IPS-11a (cell line): ENCODE results near the gene POFUT2.

Experiments
- H3K4me3 ChIP-seq: one replicate; pipeline ENCODE4 v1.5.1; 2013; ENCODE audit warnings: low read depth, low read length, control low read depth

POFUT2 gene

DNA sequence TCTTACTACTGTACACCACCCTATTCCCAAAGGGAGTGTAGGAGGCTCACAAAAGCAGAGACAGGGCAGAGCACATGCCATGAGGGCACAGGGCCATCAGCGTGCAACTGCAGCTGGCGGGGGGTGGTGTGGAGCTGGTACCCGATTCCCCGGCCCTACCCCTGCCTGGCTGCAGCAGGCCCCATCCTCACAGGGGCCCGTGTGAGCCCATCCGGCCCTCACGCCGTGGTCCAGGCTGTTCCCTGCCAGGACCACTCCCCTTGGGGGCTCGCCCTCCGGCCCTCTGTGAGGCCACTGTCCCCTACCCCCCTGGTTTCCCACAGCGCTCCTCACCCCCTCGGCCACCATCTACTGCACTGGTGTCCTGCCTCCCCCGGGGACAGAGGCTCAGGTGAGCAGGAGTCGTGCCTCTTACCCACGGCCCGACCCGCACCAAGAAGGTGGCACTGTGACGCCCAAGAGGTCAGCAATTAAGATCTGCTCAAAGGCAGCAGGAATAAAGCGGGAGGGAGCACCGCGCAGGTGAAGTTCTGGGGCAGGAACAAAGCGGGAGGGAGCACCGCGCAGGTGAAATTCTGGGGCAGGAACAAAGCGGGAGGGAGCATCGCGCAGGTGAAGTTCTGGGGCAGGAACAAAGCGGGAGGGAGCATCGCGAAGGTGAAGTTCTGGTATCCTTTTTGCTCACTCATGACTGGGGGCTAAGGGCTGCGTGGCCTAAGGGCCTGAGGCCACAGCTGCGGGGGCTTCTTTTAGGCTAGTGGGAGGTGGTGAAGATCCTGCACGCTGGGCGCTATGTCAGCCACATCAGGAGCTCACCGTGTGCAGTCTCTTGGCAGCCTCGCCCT lies 3.9 kb downstream of the POFUT2 start:
- no peak overlapping the region for H3K4me3 ChIP-seq

DNA sequence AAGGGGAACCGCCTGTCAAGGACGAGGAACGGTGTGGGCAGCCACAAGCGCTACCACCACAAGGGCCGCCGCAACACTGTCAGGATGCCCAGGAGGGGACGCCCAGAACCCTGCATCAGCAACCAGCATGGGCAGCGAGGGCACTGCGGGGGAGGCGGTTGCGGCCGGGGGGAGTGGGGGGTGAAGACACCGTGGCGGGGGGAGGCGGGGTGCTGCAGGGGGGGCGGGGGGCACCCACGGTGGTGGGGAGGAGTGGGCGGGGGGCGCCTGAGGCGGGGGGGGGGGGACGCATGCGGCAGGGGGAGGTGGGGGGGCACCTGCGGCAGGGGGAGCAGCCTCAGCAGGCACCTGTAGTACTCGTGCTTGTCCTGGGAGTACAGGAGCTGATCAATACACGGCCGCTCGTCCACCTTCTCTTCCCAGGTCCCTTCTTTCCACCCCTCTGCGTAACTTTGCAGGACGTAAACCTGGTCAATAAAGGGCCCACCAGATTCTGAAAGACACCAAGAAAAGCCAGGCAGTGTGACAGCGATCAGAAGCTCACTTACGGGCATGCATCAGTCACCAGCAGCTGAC lies 4.6 kb downstream of the POFUT2 start:
- H3K4me3 ChIP-seq: no peak overlapping the region

DNA sequence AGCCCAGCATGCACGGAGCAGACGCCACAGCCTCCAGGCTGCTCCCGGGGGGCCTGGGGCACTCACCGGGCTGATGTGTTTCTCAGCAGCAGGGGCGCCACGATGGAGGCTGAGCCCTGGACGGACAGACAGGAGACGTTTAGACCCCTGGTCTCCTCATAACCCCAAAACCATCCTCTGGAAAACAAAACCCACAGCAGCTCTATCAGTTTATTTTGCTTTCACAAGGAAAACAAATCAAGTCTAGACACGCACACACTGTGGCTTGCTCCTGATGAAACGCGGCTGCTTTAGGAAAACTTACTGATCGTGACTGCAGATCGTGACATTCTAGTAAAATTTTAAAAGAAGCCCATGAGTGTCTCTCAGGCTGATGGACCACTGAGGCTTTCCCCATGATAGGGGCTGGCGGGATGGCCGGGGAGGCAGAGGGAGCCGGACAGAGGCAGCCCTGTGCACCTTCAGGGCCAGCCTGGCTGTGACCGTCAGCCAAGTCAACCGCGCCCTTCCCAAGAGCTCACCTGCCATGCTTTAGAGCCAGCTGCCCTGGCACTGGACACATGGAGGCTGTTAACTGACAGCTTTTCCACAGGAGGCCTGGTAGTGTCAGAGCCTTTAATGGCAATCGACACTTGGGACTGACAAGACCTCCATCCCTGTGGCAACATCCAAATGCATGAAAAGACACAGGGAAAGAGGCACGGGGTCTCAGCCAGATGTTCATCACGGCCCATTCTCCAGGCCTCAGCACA lies 5.2 kb downstream of the POFUT2 start:
- H3K4me3 ChIP-seq: no peak overlapping the region

DNA sequence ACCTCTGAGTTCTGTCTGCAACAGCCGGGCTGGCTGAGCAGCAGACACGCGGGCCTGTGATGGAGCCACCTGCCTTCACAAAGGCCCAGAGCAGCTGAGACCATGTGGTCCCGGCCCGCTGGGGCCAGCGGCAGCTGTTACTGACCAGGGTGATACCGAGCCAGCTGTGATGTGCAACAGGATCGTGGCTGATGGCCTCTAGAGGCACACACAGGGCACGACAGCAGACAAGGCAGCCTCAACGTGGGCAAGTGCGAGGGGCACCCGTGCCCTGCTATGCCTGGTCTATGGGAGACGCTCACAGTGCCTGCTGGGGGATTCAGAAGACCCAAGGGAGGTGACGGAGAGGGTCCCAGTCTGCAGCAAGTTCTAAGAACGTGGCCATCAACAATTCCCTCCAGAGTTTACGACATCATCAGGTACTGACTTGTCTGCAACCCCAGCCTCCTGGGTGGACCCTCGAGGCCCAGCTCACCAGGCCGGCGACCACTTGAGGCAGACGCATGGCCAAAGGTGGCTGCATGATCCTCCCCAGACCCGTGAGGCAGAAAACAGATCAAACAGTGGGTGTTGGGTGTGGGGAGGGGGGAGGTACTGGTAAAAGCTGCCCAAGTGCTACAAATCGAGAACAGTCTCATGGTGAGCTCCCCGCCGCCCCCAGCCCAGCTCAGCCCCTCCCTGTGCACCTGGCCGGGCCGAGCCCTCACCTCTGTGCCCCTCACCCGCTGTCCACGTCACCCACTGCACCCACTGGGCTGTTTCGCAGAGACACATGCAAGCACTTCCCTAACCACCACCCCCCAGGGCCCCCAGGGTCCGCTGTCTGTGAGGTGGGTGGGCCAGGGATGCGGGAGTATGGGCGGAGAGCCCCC lies 6.0 kb downstream of the POFUT2 start:
- no peak overlapping the region for H3K4me3 ChIP-seq

DNA sequence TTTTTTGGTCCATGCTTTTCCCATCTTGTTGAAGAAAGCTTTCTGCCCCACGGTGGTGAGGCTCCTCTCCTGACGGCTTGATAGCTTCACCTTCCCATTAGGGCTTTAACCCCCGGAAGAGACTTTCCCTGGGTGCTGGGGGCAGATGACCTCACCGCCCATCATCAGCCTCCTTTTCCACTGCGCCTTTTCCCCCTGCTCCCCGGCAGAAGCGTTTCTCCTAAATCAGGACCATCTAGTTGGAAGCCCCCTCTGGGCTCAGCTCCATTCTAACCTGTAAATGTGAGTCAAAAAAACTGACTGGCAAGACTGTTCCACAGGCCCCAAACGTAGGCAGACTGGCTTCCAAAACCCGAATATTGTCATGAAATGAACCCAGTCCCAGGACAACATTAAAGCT lies 6.7 kb downstream of the POFUT2 start:
- H3K4me3 ChIP-seq: no peak overlapping the region

DNA sequence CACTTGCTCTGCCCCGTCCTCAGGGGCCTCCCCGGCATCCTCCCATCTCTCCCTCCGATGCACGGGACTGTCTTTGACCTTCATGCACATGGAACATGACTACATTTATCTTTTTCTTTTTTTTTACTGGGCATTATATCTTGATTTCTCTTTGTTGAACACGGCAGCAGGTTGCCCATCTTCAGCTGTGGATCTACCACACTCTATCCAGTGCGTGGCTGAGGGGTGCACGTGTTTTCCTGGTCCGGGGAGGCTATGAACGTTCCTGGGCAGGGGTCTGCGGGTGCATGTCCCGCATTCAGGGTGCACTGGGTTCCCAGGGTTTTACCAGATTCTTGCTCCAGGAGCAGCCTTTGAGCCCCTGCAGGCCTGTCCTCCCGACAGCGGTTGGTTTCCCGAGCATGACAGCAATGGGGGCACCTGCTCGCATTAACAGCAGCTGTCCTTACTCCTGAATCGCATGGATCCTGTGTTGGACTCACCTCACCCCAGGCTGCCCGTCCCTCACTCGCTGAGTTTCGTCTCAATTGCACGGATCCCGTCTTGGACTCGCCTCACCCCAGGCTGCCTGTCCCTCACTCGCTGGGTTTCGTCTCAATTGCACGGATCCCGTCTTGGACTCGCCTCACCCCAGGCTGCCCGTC lies 7.4 kb downstream of the POFUT2 start:
- H3K4me3 ChIP-seq: no peak overlapping the region

DNA sequence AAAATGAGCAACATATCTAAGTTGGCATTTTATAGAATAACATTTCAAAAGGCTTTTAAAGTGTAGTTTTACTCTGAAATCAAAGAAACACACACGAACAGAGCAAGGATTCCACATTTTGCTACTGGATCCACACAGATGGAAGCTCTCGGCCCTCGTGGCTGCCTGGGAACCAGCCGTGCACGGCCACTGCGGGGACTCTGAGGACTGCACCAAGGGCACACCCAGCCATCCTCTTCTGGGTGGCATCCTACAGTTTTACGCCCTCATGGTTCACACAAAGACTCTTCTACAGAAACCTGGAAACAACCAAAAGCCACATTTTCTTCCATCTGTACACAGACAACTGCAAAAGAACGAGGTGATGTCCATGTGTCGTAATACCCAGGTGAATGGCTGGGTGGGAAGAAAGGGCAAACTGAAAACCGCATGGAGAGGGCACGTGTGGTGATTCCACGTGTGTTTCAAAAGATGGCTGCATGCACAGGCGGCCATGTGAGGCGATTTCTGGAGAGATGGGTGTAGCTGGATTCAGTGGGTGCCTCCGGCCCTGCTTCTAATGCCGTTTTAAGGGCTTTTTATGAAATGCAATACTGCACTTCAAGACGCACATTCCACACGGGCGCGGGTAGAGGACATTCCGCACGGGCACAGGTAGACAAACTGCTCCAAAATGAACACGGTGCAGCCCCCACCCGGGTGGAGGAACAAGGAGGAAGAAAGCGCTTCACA lies 8.1 kb downstream of the POFUT2 start:
- H3K4me3 ChIP-seq: no peak overlapping the region

DNA sequence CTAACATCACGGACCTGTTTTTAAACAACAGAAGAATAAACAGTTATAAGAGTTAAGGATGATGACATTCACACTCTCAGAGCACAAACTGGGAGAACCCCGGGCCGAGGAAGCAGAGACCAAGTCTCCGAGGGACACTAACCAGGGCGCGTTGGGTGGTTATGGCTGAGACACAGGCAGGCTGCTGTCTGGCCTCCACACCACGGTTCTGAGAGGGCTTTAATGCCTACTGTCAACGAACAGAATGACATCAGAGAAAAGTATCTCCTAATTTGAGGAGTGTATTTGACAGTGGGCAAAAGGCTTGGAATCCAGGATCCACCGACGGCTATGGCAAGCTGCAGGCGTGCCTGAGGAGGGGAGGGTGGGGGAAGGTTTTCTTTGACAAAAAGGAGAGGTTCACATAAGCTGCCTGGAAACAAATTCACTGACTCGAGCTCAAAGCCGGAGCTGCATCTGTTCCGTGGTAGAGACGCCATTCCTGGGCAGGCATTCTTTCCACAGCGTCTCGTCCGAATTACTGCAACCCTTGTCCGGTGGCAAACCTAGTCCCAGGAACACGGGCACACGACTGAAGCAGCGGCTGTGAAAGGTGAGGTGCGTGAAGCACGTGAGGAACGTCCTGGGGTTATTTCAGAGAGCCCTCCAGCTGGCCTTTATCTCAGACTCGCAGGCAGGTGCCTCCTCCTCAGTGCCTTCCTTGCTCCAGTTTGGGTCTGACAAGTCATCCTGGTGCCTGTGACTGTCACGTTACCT lies 9.4 kb downstream of the POFUT2 start:
- no peak overlapping the region for H3K4me3 ChIP-seq

DNA sequence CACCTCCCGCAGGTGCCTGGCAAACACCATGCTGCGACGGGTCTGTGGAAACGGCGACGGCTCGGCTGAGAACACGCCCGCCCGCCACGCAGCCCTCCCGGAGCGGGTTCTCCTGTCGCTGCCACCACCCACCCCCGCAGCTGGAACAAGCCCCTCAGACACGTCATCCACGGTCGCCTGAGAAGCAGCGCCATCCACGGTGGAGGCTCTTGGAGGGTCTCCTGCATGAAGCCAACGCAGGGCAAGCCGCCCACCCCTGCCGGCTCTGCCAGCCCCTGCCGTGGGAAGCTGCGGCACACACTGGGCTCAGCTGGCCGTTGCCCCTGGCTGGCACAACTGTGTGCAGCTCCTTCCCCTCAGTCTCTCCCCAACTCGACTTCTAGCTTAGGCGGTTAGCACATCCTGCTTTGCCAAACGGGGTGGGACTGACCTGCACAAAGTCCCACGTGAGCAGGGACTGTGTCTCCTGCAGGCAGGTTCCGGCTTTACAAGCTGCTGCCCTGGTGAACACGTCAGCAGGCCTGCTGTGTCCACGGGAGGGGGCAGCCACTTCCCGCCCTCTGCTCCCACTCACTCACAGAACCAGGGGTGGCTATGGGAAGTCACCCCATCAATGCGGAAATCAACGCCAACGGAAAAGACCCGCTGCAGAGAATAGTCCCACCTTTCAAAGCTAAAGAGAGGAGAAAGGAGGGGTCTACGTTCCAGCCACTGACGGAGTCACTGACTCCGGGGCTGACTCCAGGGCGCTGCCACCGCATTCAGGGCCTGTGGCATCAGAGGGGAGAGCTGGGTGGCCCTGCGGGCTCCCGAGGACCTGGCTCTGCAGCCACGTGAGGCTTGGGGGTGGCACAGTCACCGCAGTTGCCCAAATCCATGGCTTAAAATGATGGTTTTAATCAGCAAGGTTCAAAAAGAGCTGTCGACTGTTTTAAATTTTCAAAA lies 10.3 kb downstream of the POFUT2 start:
- H3K4me3 ChIP-seq: no peak overlapping the region

DNA sequence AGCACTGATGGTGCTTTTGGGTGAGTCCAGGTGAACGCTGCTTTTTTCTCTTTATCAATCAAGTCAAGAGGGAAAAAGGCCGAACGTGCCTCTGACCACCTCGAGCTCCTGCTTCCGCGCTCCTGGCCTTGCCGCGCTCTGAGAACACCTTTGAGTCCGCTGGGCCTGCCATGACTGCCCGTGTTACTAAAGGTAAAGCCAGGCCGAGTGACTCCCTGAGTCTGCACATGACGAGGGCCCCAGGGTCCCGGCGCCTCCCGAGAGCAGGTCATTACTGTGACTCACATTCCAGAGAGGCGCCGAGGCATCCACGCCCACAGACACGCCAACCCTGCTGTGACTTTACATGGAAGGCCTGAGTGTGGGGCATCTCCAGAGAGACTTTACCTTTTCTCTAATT lies 11.1 kb downstream of the POFUT2 start:
- H3K4me3 ChIP-seq: no peak overlapping the region

DNA sequence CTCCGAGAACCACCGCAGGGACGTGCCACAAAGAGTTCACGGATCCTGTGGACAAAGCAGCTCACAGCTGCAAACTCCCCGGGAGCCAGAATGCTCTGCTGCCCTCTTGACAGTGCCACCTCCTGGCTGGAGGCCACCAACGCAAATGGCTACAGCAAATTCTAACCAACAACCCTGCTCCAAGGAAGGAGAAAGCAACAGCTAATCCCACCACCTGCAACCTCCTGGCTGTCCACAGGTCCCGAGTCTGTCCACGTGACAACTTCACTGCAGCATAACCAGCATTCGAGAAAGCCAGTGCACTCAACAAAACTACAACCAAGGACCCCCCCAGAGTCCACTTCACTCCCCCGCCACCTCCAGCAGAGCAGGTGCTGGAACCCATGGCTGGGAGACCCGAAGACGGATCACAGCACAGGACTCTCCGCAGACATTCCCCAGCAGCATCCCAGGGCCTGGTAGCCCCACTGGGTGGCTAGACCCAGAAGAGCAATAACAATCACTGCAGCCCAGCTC lies 17.3 kb downstream of the POFUT2 start:
- no peak overlapping the region for H3K4me3 ChIP-seq

DNA sequence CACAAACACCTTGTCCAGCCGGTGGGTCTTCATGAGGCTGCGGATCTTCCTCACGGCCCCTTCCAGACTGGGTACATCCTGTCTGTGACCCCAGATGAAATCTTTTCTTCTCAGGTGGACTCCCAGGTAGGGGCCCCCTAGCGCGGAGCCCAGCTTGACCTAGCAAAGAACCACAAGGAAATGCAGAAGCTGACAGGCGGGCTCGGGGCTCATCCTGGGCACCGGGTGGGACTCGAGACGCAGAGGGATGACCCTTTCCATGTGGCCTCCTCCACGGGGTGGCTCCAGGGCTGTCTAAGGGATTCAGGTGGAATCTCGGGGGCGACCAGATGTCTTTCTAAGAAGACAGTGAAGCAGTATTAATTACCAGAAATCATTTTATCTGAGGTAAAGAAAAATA lies 17.8 kb downstream of the POFUT2 start:
- H3K4me3 ChIP-seq: no peak overlapping the region

DNA sequence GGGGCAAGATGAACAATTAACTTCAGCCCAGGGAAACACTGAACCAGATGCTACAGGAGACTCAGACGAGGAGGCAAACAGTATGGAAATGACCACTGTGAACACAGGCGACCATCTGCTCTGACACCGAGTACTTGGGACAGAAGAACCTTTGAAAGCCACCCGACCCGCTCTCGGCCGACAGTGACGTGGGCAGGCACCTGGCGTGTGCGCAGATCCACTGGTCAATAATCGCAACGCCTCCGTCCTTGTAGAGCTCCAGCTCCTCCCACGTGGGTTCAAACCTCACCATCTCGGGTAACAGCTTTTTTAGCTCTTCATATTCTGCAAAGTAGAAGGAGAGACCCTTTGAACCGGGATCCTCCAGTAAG lies 20.3 kb downstream of the POFUT2 start:
- no peak overlapping the region for H3K4me3 ChIP-seq

DNA sequence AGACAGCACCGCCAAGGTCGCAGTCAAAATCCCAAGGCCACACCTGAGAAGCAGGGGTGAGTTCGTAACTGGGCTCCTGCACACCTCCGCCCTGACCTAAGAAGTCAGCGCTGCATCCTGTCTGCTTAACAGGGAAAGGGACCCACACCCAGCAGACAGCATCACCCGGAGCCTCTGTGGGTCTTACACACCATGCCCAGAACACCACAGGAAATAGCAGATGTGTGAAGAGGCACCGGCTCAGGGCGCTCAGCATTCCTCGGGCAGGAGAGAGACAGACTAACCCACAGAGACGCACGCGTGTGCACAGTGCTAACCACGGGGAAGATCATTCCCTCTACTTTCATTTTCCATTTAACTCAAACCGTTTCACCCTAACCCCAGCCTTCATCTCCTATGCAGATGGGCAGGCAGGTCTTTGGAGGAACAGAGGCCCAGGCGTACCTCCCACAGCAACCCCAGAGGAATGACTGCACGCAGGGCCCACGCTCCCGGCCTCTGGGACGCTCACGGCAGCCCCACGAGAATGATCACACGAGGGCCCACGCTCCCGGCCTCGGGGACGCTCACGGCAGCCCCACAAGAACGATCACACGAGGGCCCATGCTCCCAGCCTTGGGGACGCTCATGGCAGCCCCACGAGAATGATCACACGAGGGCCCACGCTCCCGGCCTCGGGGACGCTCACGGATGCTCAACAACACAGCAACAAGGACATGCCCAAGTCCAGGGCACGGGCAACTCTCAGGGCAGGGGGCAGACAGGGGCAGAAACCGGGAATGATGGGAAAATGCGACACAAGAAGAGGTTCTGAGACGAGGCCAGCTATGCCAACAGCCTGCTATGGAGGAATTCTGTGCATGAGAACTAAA lies 20.9 kb downstream of the POFUT2 start:
- no peak overlapping the region for H3K4me3 ChIP-seq

DNA sequence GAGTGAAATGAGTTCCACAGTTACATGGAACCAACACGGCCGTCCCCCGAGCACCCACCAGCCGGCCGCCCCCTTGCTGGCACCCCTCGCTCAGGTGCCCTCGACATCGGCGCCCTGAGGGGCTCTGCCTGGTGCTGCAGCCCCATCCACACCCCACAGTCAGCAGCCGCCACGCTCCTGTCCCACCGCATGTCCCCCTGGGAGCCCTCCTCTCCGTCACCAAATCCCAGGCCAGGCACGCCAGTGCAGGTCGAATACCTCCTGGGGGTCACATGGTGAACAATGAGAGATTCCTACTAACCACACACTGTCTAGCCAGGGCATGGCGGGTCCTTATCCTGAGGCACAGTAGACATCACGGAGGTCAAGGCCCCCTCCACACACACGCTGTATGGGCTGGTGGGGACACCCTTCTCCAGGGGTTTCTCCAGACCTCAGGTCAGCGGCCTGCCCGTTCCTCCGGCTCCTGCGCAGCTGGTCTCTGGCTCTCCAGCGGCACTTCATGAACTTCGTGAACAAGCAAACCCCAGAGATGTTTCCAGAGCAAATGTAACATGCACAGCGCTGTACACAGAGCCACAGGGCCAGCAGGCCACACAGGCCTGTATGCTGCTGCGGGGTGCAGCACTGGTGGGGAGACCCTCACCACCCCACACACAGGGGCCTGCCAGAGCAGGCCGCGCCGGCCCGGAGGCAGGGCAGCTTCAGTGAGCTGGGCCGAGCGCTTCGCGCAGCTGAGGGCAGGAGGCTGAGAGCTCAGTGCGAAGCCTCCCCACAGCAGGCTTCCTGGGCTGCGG lies 21.8 kb downstream of the POFUT2 start:
- no peak overlapping the region for H3K4me3 ChIP-seq

DNA sequence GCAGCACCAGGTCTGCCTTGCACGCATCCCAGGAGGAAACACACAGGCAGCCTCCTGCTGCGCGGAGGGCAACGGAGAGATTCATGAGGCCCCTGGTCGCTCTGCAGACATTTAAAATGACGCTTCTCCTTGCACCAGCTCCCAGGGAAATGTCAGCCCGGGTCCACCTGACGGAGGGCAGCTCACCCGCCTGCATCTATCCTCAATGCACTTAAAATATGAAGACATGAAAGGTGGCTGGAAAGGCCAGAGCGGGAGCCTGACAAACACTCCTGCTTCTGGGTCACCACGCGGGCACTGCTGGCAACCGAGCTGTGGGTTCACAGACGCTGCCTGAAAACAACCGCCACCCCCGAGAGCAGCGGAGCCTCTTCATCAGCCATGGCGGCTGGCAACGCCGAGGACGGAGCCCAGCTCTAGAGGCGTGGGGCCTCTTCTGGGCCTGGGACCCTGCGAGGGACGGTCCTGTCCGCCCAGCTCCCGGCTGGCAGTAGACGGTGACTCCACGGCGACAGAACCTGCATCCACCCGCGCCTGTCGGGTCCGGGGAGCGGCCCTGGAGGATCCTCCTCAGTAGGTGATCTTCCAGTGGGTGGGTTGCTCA lies 22.7 kb downstream of the POFUT2 start:
- H3K4me3 ChIP-seq: no peak overlapping the region
